SIG-M5 treated with dmso at 0.1 percent for 504 hours (cell line): ENCODE results near the gene ADRA2A.

Source experiments
- DNase-seq: peaks from one replicate; lab custom pipeline; 2025; ENCODE audit not compliant: unreplicated experiment; lab: John Stamatoyannopoulos, UW

ADRA2A gene

DNA sequence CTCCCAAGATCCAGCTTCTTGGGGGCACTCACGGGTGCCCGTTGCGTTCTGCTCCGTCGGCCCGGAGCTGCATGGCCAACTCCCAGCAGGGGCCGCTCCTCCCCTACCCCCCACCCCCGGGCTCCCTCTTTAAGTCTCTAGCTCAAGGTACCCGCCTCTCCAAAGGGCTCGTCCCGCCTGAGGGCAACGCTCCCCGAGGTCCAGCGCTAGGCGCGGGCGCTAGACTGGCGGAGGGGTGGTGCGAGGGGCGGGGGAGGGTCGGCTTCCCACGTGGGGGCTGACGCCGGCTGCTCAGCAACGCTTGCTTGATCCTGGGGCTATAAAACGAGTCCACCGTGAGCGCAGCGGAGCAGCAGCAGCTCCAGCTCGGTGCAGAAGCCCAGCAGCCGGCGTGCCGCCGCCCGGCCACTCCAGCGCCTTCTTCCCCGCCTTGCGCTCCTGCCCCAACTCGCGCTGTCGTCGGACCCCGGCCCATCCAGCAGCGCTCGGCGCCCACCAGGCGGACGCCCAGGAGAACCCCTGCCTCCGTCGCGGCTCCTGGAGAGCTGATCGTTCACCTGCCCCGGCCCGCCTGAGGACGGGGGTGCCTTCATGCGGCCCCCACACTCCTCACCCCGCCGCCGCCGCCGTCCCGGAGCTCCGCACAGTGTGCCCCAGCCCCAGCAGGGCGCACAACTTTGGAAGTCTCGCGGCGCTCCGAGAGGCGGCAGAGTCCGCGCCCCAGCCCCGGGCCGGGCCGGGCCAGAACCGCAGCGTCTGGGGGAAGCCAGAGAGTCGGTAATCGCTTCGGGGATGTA is at the start of gene ADRA2A:
Gene ADRA2A, plus strand, starts transcription at position 348 of the 797 bp plus-strand sequence. CDS start 968 bp downstream, outside the sequence.
- DNase-seq, result no peak

DNA sequence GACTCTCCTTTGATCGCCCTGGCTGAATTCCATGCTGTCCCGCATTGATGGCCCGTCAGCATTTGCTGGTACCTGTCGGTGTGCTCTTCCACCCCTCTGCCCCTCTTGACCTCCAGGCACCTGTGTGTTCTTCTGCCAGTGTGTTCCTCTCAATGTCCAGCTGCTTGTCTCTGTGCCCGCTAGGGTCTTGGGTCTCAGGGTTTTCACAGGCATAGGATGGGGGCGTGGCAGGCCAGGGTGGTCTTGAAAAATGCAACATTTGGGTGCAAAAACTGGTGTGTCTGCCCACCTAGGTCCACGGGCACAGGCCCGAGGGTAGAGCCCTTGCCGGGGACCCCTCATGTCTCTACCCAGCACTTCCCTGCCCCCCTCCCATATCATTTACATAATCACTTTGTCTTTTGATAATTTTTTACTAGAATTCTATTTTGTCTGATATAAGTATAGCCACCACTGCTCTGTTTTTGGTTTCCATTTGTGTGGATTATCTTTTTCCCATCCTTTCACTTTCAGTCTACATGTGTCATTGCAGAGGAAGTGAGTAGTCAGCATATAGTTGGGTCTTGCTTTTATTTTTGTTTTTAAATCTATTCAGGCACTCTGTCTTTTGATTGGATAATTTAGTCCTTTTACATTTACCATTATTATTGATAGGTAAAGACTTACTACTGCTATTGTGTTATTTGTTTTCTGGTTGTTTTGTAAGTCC is 46.6 kb upstream of the ADRA2A start:
- DNase-seq, result no peak

- no peak for DNase-seq
Observed at GRCh38 chr10:111034598-111035310, 42.1 kb upstream of the ADRA2A start.

DNA sequence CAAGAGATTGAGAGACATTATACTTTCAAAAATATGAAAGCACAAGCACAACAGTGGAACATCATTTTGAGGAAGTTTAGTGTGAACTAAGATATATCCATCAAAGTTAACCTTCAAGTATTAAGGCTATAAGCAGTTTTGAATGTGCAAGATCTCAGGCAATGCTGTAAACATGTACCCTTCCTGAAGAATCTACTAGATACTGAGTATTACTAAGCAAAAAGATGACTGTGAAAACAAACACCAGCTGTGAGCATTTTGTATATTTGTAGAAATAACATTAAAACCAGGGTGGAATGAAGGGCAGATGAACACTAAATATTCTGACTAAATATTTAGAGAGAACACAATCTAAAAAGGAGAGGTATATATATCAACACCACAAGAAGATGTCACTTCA is 41.3 kb upstream of the ADRA2A start:
- no peak for DNase-seq

- DNase-seq, result peak; percentile 14
Observed at GRCh38 chr10:111037858-111038257, 39.0 kb upstream of the ADRA2A start.

GRCh38 chr10:111039522-111039921 is 37.3 kb upstream of the ADRA2A start:
- DNase-seq, result no peak

GRCh38 chr10:111057006-111057405 is 19.8 kb upstream of the ADRA2A start:
- no peak for DNase-seq

DNA sequence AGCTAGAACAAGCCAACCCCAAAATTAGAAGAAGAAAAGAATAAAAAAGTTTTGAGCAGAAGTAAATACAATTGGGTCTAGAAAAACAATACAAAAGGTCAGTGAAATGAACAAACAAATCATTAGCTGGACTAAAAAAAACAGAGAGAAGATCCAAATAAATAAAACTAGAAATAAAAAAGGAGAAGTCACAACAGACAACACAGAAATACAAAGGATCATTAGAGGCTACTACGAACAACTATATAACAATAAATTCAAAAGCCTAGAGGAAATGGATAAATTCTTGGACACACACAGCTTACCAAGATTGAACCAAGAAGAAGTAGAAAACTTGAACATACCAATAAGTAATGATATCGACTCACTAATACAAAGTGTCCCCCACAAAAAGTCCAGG is 13.4 kb upstream of the ADRA2A start:
- DNase-seq, result no peak

DNA sequence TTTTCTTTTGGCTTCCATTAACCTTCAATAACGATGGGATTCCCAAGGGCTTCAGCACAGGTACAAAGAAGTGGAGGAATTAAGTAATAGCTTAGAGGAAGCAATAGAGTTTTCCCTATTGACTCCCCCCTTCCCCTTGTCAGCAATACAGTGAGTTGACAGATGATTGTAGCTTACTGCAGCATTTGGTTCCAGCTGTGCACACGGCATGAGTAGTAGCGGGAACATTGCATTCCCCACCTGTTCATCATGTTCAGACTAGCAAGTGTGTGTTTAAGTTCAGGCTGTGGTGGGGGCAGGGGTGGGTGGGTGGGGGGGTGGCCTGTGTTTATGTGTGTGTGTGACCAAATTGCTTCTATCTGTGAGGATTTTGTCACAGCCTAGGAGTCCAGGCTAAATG is 4.6 kb upstream of the ADRA2A start:
- DNase-seq, result no peak

GRCh38 chr10:111075577-111076185 is 1.1 kb upstream of the ADRA2A start:
- DNase-seq, result no peak

- DNase-seq, result peak; percentile 46
Observed at GRCh38 chr10:111076191-111076681, 593 bp upstream of the ADRA2A start.

- no peak for DNase-seq
Observed at GRCh38 chr10:111077479-111077784, 603 bp downstream of the ADRA2A start.

- DNase-seq, result no peak
Observed at GRCh38 chr10:111077785-111078504, 1.1 kb downstream of the ADRA2A start.

DNA sequence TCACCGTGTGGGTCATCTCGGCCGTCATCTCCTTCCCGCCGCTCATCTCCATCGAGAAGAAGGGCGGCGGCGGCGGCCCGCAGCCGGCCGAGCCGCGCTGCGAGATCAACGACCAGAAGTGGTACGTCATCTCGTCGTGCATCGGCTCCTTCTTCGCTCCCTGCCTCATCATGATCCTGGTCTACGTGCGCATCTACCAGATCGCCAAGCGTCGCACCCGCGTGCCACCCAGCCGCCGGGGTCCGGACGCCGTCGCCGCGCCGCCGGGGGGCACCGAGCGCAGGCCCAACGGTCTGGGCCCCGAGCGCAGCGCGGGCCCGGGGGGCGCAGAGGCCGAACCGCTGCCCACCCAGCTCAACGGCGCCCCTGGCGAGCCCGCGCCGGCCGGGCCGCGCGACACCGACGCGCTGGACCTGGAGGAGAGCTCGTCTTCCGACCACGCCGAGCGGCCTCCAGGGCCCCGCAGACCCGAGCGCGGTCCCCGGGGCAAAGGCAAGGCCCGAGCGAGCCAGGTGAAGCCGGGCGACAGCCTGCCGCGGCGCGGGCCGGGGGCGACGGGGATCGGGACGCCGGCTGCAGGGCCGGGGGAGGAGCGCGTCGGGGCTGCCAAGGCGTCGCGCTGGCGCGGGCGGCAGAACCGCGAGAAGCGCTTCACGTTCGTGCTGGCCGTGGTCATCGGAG is 1.8 kb downstream of the ADRA2A start:
- no peak for DNase-seq

DNA sequence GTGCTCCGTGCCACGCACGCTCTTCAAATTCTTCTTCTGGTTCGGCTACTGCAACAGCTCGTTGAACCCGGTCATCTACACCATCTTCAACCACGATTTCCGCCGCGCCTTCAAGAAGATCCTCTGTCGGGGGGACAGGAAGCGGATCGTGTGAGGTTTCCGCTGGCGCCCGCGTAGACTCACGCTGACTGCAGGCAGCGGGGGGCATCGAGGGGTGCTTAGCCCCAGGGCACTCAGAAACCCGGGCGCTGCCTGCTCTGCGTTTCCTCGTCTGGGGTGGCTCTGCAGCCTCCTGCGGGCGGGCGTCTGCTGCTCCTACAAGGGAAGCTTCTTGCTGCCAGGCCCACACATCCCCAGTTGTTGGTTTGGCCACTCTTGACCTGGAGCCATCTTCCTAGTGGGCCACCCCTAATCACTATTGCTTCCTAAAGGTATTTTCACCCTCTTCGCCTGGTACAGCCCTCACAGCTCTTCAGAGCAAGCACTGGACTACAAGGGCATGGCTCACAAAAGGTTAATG is 2.5 kb downstream of the ADRA2A start:
- DNase-seq, result no peak

- no peak for DNase-seq
Observed at GRCh38 chr10:111079781-111080180, 3.0 kb downstream of the ADRA2A start.

DNA sequence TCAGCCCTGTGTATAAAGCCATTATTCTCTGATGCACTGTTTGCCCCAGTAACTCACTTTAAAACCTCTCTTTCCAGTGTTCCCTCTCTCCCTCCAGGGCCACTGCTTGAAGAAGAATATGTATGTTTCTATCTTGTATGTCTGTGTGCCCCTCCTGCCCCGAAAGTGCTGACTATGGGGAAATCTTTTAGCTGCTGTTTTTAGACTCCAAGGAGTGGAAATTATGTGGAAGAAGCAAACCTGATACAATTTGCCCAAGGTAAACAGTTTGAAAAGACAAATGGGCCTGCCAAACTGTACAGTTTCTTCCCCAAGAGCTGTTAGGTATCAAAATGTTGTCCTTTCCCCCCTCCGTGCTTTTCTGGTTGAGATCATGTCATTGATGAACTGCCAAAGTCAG is 3.4 kb downstream of the ADRA2A start:
- DNase-seq, result no peak

GRCh38 chr10:111081595-111081994 is 4.8 kb downstream of the ADRA2A start:
- DNase-seq, result no peak

DNA sequence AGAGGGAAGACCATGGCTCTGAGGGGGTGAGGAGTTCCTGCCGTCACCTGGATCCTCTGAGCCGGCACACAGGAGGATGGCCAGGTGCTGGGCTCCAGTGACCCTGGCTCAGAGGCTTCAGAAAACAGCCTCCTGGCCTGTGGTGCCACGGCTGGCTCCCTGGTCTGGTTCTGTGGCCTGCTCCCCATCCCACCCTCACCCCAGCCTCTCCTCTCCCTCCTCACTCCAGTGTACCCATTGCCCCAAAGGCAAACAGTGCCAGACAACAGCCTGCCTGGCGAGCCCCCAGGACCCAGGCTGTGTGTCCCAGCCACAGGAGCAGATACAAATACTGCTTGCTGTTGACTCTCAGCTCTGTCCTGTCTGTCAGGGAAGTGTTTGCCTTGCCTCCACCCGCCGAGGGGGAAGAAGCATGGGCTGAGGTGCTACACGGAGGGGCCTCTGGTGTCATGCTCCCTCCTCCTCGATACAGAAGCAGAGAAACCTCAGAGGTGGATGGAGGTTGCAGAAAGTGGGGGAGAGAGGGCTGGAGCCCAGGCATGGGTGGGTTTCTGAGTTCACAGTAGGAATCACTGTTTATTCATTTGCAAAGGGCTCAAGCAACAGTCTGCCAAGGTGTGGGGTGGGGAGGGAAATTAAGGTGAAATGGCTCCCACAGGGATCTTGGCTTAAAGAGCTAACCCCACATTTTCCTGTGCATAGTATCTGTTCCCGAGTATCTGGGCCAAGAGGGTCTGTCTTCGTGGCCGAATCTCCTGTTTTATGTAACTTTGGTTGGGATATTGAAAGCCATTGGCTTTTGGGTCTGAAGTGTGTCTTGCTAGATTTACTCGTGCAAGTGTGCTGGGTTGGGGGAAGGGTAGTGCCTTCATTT is 5.5 kb downstream of the ADRA2A start:
- DNase-seq, result no peak
